HepG2 (cell line): ENCODE data around the gene OSBPL9. TPM values are rescaled to one million over a fixed set of nuclear protein-coding genes. Genes with fewer than 3 reads are reported as not detected.

Source experiments
- ATAC-seq: fragments of 200-7000 bp; cut with Tn5 transposase; 3 replicates; pipeline ENCODE4 v1.9.1; 2020; ENCODE audit warnings: mild to moderate bottlenecking, moderate library complexity
- BruUV-seq: library from RNA; stranded (reverse); fragments of 400-500 nt; replicated peaks from 2 replicates; lab custom pipeline; 2021; lab: Mats Ljungman, UMichigan
- CTCF ChIA-PET: fragments of 300-600 bp; formaldehyde crosslinking; extraction: SDS; loops from one replicate; lab custom pipeline; 2021; ENCODE audit warnings: low total read pairs, inconsistent platforms, low intra/inter-chr PET ratio; lab: Yijun Ruan, JAX
- POLR2A ChIA-PET: fragments of 350-600 bp; sonication (Branson Sonifier 250); formaldehyde crosslinking; loops from one replicate; lab custom pipeline; 2020; ENCODE audit warnings: antibody characterized with exemption, inconsistent platforms; lab: Yijun Ruan, JAX
- DNase-seq: peaks from one replicate; pipeline ENCODE4 v3.0.0-alpha.2; 2015; ENCODE audit warnings: low spot score
- FAIRE-seq: peaks from 3 replicates; lab custom pipeline; 2011; peaks lifted over from hg19 to GRCh38; lab: Jason Lieb, UNC
- H2AFZ ChIP-seq: one replicate; pipeline ENCODE4 v1.6.1; 2011; ENCODE audit warnings: low read length, inconsistent platforms
- H3K27ac ChIP-seq: fragments of 300-600 bp; 3 replicates; pipeline ENCODE4 v1.8.0; 2011; ENCODE audit warnings: mixed run types, mild to moderate bottlenecking, mixed read lengths, low read length, inconsistent platforms; ENCODE audit not compliant: insufficient read depth; ENCODE audit errors: extremely low read length
- H3K27me3 ChIP-seq, 2 experiments: fragments of 200-600 bp in 1 of 2; 2 replicates in 1 of 2; 3 replicates in 1 of 2; pipeline versions ENCODE4 v1.6.0 to v1.8.0; 2011; ENCODE audit warnings: low read length in 2 of 2, mild to moderate bottlenecking in 2 of 2, moderate library complexity in 2 of 2, inconsistent platforms in 1 of 2; ENCODE audit not compliant: insufficient read depth in 2 of 2, control insufficient read depth in 1 of 2
- H3K36me3 ChIP-seq, 2 experiments: fragments of 200-600 bp in 1 of 2; replicated peaks in 1 of 2; 2 replicates in 1 of 2; 3 replicates in 1 of 2; pipeline versions ENCODE4 v1.5.1 to v1.8.0; 2011; ENCODE audit warnings: low read length in 2 of 2, inconsistent platforms in 1 of 2; ENCODE audit not compliant: insufficient read depth in 2 of 2, control insufficient read depth in 1 of 2
- H3K4me1 ChIP-seq: 2 replicates; pipeline ENCODE4 v1.5.1; 2012; ENCODE audit warnings: low read length, inconsistent platforms; ENCODE audit not compliant: insufficient read depth
- H3K4me2 ChIP-seq: 2 replicates; pipeline ENCODE4 v1.6.0; 2011; ENCODE audit warnings: low read depth, low read length, inconsistent platforms
- H3K4me3 ChIP-seq, 3 experiments: fragments of 200-600 bp in 1 of 3; sonication (generic), shearing (Covaris generic) in 1 of 3; replicated peaks in 1 of 3; 2 replicates each; pipeline ENCODE4 v1.5.1; 2011 to 2016; ENCODE audit warnings: low read length in 3 of 3, inconsistent platforms in 2 of 3, low read depth in 2 of 3, mild to moderate bottlenecking in 2 of 3, control low read depth in 1 of 3, mixed read lengths in 1 of 3; ENCODE audit not compliant: insufficient read depth in 1 of 3
- H3K79me2 ChIP-seq: one replicate; pipeline ENCODE4 v1.6.1; 2011; ENCODE audit warnings: low read length, inconsistent platforms; ENCODE audit not compliant: insufficient read depth
- H3K9ac ChIP-seq: 2 replicates; pipeline ENCODE4 v1.6.0; 2011; ENCODE audit warnings: mild to moderate bottlenecking, low read depth, low read length, inconsistent platforms; ENCODE audit not compliant: insufficient read depth
- H3K9me3 ChIP-seq: 2 replicates; pipeline ENCODE4 v1.5.1; 2012; ENCODE audit warnings: mild to moderate bottlenecking, low read length
- H4K20me1 ChIP-seq: 2 replicates; pipeline ENCODE4 v1.6.0; 2011; ENCODE audit warnings: inconsistent platforms, mild to moderate bottlenecking, low read length, moderate library complexity; ENCODE audit not compliant: insufficient read depth
- CEBPB ChIP-seq: IDR thresholded peaks from 2 replicates; pipeline ENCODE4 v1.6.1; 2011; ENCODE audit warnings: low read depth, low read length, improper control_type of control experiment, borderline replicate concordance
- GABPB1 ChIP-seq: IDR thresholded peaks from 2 replicates; pipeline ENCODE4 v1.6.1; 2016; ENCODE audit warnings: mild to moderate bottlenecking, missing genetic modification reagents, moderate library complexity, missing compliant biosample characterization
- IKZF5 ChIP-seq: IDR thresholded peaks from 2 replicates; pipeline ENCODE4 v1.6.1; 2018; ENCODE audit warnings: missing genetic modification reagents, mild to moderate bottlenecking, missing compliant biosample characterization
- KLF16 ChIP-seq, 2 experiments: sonication (generic) in 1 of 2; formaldehyde crosslinking in 1 of 2; IDR thresholded peaks; 2 replicates each; pipeline versions ENCODE4 v1.6.1 to v1.8.0; 2016 to 2023; ENCODE audit warnings: missing genetic modification reagents in 2 of 2, missing compliant biosample characterization in 1 of 2
- MEF2D ChIP-seq: sonication (generic); formaldehyde crosslinking; IDR thresholded peaks from 2 replicates; pipeline ENCODE4 v1.5.1; 2020; ENCODE audit warnings: mild to moderate bottlenecking, missing genetic modification reagents
- NFYB ChIP-seq: sonication (generic); formaldehyde crosslinking; IDR thresholded peaks from 2 replicates; pipeline ENCODE4 v1.4.0; 2020; ENCODE audit warnings: missing genetic modification reagents
- NONO ChIP-seq, 2 experiments: fragments of 450-650 bp in 1 of 2; sonication (generic) in 1 of 2; formaldehyde crosslinking in 1 of 2; IDR thresholded peaks in 1 of 2; conservative IDR thresholded peaks in 1 of 2; 2 replicates each; pipeline versions ENCODE4 v1.6.1 to v1.8.0; 2017 to 2022; ENCODE audit warnings: mild to moderate bottlenecking in 1 of 2, missing genetic modification reagents in 1 of 2, moderate library complexity in 1 of 2
- NR2F6 ChIP-seq, 2 experiments: IDR thresholded peaks; 2 replicates each; pipeline ENCODE4 v1.6.1; 2016; ENCODE audit warnings: antibody characterized with exemption in 1 of 2, mild to moderate bottlenecking in 1 of 2
- PLRG1 ChIP-seq: fragments of 450-650 bp; conservative IDR thresholded peaks from 2 replicates; pipeline ENCODE4 v1.6.1; 2016
- RELA ChIP-seq: sonication (generic); formaldehyde crosslinking; IDR thresholded peaks from 2 replicates; pipeline ENCODE4 v1.4.0; 2020; ENCODE audit warnings: missing genetic modification reagents
- ZBTB46 ChIP-seq: sonication (generic); formaldehyde crosslinking; IDR thresholded peaks from 2 replicates; pipeline ENCODE4 v1.4.0; 2020; ENCODE audit warnings: mild to moderate bottlenecking, missing genetic modification reagents, borderline replicate concordance
- ZNF124 ChIP-seq: sonication (generic); formaldehyde crosslinking; IDR thresholded peaks from 2 replicates; pipeline ENCODE4 v1.4.0; 2020; ENCODE audit warnings: missing genetic modification reagents
- ZNF263 ChIP-seq: sonication (generic); formaldehyde crosslinking; IDR thresholded peaks from 2 replicates; pipeline ENCODE4 v1.4.0; 2020; ENCODE audit warnings: missing genetic modification reagents
- ZSCAN25 ChIP-seq: sonication (generic); formaldehyde crosslinking; IDR thresholded peaks from 2 replicates; pipeline ENCODE4 v1.8.0; 2022; ENCODE audit warnings: mild to moderate bottlenecking, missing genetic modification reagents
- WGBS: methylation state at CpG from one replicate; pipeline ENCODE4 v1.1.6; 2017; ENCODE audit warnings: low lambda C conversion rate; 5-methylcytosine and 5-hydroxymethylcytosine counted together
- in situ Hi-C: cut with HindIII; loops from 2 replicates; pipeline ENCODE4 v1.10.0; 2017; ENCODE audit warnings: low pct_unique_long_range_greater_than_20kb; ENCODE audit not compliant: extremely low pct_ligation_motif_present
- intact Hi-C: fragments of 100-400 bp; cut with micrococcal nuclease; formaldehyde crosslinking; loops from one replicate; pipeline ENCODE4 v1.10.0; 2022; ENCODE audit not compliant: unreplicated experiment
- polyA plus RNA-seq, 8 experiments: library from polyadenylated mRNA; depleted of rRNA in 3 of 8; stranded (reverse) in 7 of 8; unstranded in 1 of 8; fragments of >200 nt; fragmentation: Illumina TruSeq in 4 of 8; extraction: Trizol in 4 of 8; gene quantifications; 2 replicates each; pipeline versions ENCODE4 v1.2.1 to v1.2.3, GENCODE V29; 2011 to 2016; ENCODE audit warnings: low read depth in 4 of 8, missing spikeins in 1 of 8, mixed read lengths in 1 of 8; ENCODE audit not compliant: insufficient read depth in 1 of 8
- total RNA-seq, 5 experiments: library from RNA; depleted of rRNA; stranded (reverse); fragments of >200 nt; fragmentation: Illumina TruSeq; extraction: Trizol; gene quantifications; 2 replicates each; pipeline ENCODE4 v1.2.3, GENCODE V29; 2016; ENCODE audit warnings: low read depth in 1 of 5
- TF ChIP-seq, protein P1 (sequence below): IDR thresholded peaks from 2 replicates; pipeline ENCODE4 v1.6.1; 2016; ENCODE audit warnings: mild to moderate bottlenecking

OSBPL9 gene
- total and polyA plus RNA-seq, 2 of the 13 experiments (the other 11 are each of a cell fraction or from before 2014, with no cell fraction given), result 83.6 to 142 TPM

DNA sequence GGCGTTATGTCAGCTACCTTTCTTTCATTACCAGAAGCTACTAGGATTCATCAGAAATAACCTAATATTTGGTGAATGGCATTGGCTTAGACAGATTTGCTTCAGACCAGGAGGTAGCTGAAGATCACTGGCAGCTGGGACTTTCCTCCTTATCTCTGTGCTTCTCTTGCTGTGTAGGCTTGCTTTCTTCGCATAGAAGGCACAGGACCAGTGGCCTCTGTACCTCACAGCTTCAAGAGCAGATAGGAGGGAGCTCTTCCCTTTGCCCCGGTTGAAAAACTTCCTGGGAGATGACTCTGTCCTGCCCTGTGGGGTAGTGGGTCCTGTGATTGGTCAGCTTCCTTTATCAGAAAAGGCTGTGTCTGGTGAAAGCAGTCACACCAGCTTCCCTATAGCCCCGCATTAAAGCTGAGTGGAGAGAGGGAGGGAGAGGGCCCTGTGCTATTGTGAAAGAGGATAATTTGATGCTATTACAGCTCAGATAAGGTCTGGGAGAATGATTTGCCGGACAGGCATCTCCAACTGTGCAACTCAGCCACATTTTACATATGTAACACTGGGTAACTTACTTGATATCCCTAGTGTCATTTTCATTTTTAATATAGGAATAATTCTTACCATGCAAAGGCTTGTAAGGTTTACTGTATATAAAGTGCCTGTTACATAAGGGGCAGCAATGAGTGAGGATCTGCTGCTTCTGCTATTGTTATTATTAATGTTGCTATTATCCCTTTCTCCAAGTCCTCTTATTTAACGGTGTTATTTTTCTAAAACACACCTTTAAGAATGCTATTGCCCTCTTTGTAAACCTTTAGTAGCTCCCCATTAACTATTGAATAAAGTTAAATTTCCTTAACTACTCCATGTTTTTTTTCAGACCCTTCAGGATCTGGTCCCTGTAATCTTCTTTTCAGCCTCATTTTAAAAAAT lies 31.6 kb downstream of the OSBPL9 start (continued):
- TF ChIP-seq, protein P1, sequence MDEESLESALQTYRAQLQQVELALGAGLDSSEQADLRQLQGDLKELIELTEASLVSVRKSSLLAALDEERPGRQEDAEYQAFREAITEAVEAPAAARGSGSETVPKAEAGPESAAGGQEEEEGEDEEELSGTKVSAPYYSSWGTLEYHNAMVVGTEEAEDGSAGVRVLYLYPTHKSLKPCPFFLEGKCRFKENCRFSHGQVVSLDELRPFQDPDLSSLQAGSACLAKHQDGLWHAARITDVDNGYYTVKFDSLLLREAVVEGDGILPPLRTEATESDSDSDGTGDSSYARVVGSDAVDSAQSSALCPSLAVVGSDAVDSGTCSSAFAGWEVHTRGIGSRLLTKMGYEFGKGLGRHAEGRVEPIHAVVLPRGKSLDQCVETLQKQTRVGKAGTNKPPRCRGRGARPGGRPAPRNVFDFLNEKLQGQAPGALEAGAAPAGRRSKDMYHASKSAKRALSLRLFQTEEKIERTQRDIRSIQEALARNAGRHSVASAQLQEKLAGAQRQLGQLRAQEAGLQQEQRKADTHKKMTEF (CRISPR knock-in tag), result 0 out of 2 replicates have a peak, but pooled peaks have one; percentile 14
- TF ChIP-seq GABPB1 (CRISPR knock-in tag) (peak; percentile 44; the same call in 1 of the 2 replicates), ZNF124 (CRISPR knock-in tag) (no peak), NFYB (CRISPR knock-in tag) (0 out of 2 replicates have a peak, but pooled peaks have one; percentile 24), CEBPB (peak; percentile 59; the same call in 1 of the 2 replicates), KLF16 (CRISPR knock-in tag; IDR thresholded peaks at IDR 0.05) (no peak)
- TF ChIP-seq, all 625 proteins: peak for 13

DNA sequence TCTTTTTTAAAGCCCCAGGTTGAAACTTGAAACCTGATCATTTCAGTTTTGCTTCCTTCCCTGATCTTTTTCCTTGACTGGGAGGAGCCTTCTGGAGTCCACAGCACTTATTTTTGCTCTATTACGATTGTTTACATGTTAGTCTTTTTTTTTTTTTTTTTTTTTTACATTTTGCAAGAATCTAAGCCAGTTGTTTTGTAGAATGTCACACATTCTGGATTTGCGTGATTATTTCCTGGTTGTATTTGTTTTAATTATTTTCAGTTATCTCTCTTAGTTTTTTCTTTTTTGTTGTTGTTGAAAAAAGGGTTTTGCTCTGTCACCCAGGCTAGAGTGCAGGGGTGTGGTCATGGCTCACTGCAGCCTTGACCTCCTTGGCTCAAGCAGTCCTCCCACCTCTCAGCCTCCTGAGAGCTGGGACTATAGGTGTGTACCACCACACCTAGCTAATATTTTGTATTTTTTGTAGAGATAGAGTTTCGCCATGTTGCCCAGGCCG lies 32.8 kb downstream of the OSBPL9 start:
- POLR2A ChIA-PET, result no interaction called here
- 81% methylated on average over 4 of the region's 4 CpGs for WGBS
- Histone ChIP-seq H3K9me3 (peaks cover 5% of the 10 kb centered on the region; the same call in 1 of the 2 replicates), H4K20me1 (peaks cover 7% of the 10 kb centered on the region), H3K79me2 (peaks cover 15% of the 10 kb centered on the region), H3K36me3 (0 out of 5 replicates have a peak, but pooled peaks cover 0 to 7% of the 10 kb centered on the region in 2 experiments), H3K27me3 (no peaks in the 10 kb centered on the region), H3K27ac (peak overlapping the region; percentile 43), H3K4me2 (0 out of 2 replicates have a peak overlapping the region, but pooled peaks have one; percentile 32), H3K4me1 (peaks cover 53% of the 10 kb centered on the region), H2AFZ (no peak overlapping the region), H3K4me3 (no peak overlapping the region), H3K9ac (no peak overlapping the region)
- CTCF ChIA-PET, result no interaction called here
- in situ Hi-C loops, result no loop called here
- FAIRE-seq, result no peak
- no peak for ATAC-seq
- BruUV-seq, result no TSS peak
- DNase-seq, result no peak
- intact Hi-C loops, result loop anchor here (2.0 kb wide), 1 partner anchor 41 kb away; no protein-coding TSS in a partner anchor
- TF ChIP-seq NR2F6 (IDR thresholded peaks at IDR 0.05) (no peak), NR2F6 (CRISPR knock-in tag; IDR thresholded peaks at IDR 0.05) (peak; percentile 51), RELA (CRISPR knock-in tag) (no peak), PLRG1 (no peak), ZNF263 (CRISPR knock-in tag) (peak; percentile 64; the same call in 1 of the 2 replicates), ZSCAN25 (CRISPR knock-in tag) (peak; percentile 60; the same call in 1 of the 2 replicates), IKZF5 (no peak), NONO (IDR thresholded peaks at IDR 0.05) (no peak), NONO (CRISPR knock-in tag; conservative IDR thresholded peaks at IDR 0.05) (no peak), MEF2D (CRISPR knock-in tag) (peak; percentile 49; the same call in 1 of the 2 replicates), ZBTB46 (CRISPR knock-in tag) (no peak)
